B cell (primary cell): ENCODE measurements around the gene CIAPIN1. TPM values are rescaled to one million over a fixed set of nuclear protein-coding genes. Genes with fewer than 3 reads are reported as not detected.

Source experiments
- ATAC-seq: fragments of 200-7000 bp; cut with Tn5 transposase; one replicate; pipeline ENCODE4 v1.10.0; 2021; ENCODE audit warnings: low read depth, mild to moderate bottlenecking, moderate number of reproducible peaks, moderate library complexity
- CTCF ChIA-PET: fragments of 350-600 bp; sonication (Branson Sonifier 250); formaldehyde crosslinking; loops from one replicate; lab custom pipeline; 2021; ENCODE audit warnings: antibody characterized with exemption, inconsistent platforms; lab: Charles Lee
- POLR2A ChIA-PET: fragments of 350-600 bp; sonication (Branson Sonifier 250); formaldehyde crosslinking; loops from one replicate; lab custom pipeline; 2021; ENCODE audit warnings: antibody characterized with exemption; lab: Charles Lee
- DNase-seq: peaks from one replicate; pipeline ENCODE4 v3.0.0; 2013
- H2AFZ ChIP-seq: 2 replicates; pipeline ENCODE4 v1.6.1; 2012; ENCODE audit warnings: mild to moderate bottlenecking, low read depth, low read length; ENCODE audit not compliant: insufficient read depth, poor library complexity, severe bottlenecking
- H3K27ac ChIP-seq, 2 donors: 1 replicate in 1 of 2; 2 replicates in 1 of 2; pipeline ENCODE4 v1.5.1; 2012 to 2013; ENCODE audit warnings: low read length in 2 of 2, mild to moderate bottlenecking in 2 of 2, moderate library complexity in 1 of 2
- H3K27me3 ChIP-seq, 4 experiments: fragments of 200-600 bp in 1 of 4; sonication (generic) in 1 of 4; replicated peaks in 1 of 4; 1 replicate in 2 of 4; 2 replicates in 2 of 4; pipeline versions ENCODE4 v1.6.1 to v1.7.0; 2013 to 2016; ENCODE audit warnings: low read length in 3 of 4, mild to moderate bottlenecking in 2 of 4, mixed read lengths in 1 of 4, moderate library complexity in 1 of 4; ENCODE audit not compliant: insufficient read depth in 4 of 4, control insufficient read depth in 3 of 4; ENCODE audit errors: control extremely low read depth in 1 of 4
- H3K36me3 ChIP-seq, 2 experiments: replicated peaks in 1 of 2; 1 replicate in 1 of 2; 2 replicates in 1 of 2; pipeline versions ENCODE4 v1.6.1 to v1.7.1; 2013; ENCODE audit warnings: low read length in 1 of 2; ENCODE audit not compliant: insufficient read depth in 2 of 2, control insufficient read depth in 1 of 2; ENCODE audit errors: control extremely low read depth in 1 of 2, extremely low read depth in 1 of 2
- H3K4me1 ChIP-seq, 2 donors: fragments of 200-600 bp in 1 of 2; sonication (generic) in 1 of 2; 1 replicate in 1 of 2; 2 replicates in 1 of 2; pipeline versions ENCODE4 v1.5.1 to v1.6.1; 2013 to 2017; ENCODE audit warnings: low read length in 2 of 2; ENCODE audit not compliant: control insufficient read depth in 2 of 2, insufficient read depth in 2 of 2
- H3K4me2 ChIP-seq: replicated peaks from 2 replicates; pipeline ENCODE3; 2012; ENCODE audit warnings: mild to moderate bottlenecking, low read depth, low read length; ENCODE audit not compliant: poor library complexity, severe bottlenecking
- H3K4me3 ChIP-seq, 5 experiments: fragments of 200-600 bp in 1 of 5; sonication (generic) in 1 of 5; 1 replicate in 3 of 5; 2 replicates in 2 of 5; pipeline versions ENCODE4 v1.5.1 to v1.7.0; 2011 to 2016; ENCODE audit warnings: low read length in 4 of 5, mild to moderate bottlenecking in 4 of 5, low read depth in 2 of 5, control low read depth in 1 of 5, moderate library complexity in 1 of 5; ENCODE audit not compliant: insufficient read depth in 1 of 5; ENCODE audit errors: control extremely low read depth in 1 of 5, extremely low read depth in 1 of 5
- H3K79me2 ChIP-seq: fragments of 200-600 bp; sonication (generic); one replicate; pipeline ENCODE4 v1.6.0; 2016; ENCODE audit warnings: low read length; ENCODE audit not compliant: control insufficient read depth, insufficient read depth
- H3K9ac ChIP-seq: fragments of 200-600 bp; sonication (generic); 2 replicates; pipeline ENCODE4 v1.6.1; 2017; ENCODE audit warnings: mild to moderate bottlenecking, low read length, moderate library complexity
- H3K9me3 ChIP-seq, 3 donors: one replicate each; pipeline versions ENCODE4 v1.6.1 to v1.7.1; 2013; ENCODE audit warnings: low read length in 2 of 3; ENCODE audit not compliant: control insufficient read depth in 2 of 3, insufficient read depth in 1 of 3; ENCODE audit errors: control extremely low read depth in 1 of 3
- H4K20me1 ChIP-seq: 2 replicates; pipeline ENCODE4 v1.6.0; 2012; ENCODE audit warnings: mild to moderate bottlenecking, low read length; ENCODE audit not compliant: insufficient read depth, control insufficient read depth, poor library complexity, severe bottlenecking
- H3K27ac Mint-ChIP-seq: one replicate; pipeline ENCODE4 v1.8.0; 2021; ENCODE audit warnings: mixed read lengths
- H3K27me3 Mint-ChIP-seq: one replicate; pipeline ENCODE4 v1.8.0; 2021; ENCODE audit warnings: mixed read lengths
- H3K4me1 Mint-ChIP-seq: one replicate; pipeline ENCODE4 v1.8.0; 2021; ENCODE audit warnings: mixed read lengths
- H3K4me3 Mint-ChIP-seq: one replicate; pipeline ENCODE4 v1.8.0; 2021; ENCODE audit warnings: mixed read lengths
- H3K9me3 Mint-ChIP-seq: one replicate; pipeline ENCODE4 v1.8.0; 2022; ENCODE audit warnings: mixed read lengths; ENCODE audit not compliant: insufficient read depth
- CTCF ChIP-seq: fragments of 200-600 bp; IDR thresholded peaks from one replicate; pipeline ENCODE4 v1.8.0; 2022; ENCODE audit warnings: antibody characterized with exemption, mild to moderate bottlenecking
- EZH2 ChIP-seq: IDR thresholded peaks from 2 replicates; pipeline ENCODE4 v1.6.1; 2012; ENCODE audit warnings: borderline replicate concordance, low read depth, mild to moderate bottlenecking, moderate library complexity, low read length; ENCODE audit not compliant: insufficient read depth, poor library complexity, severe bottlenecking
- WGBS: methylation state at CpG from one replicate; pipeline ENCODE4 v1.1.5; 2013; ENCODE audit warnings: missing lambda C conversion rate; ENCODE audit not compliant: insufficient coverage; 5-methylcytosine and 5-hydroxymethylcytosine counted together
- intact Hi-C: fragments of 100-400 bp; cut with micrococcal nuclease; formaldehyde crosslinking; loops from one replicate; pipeline ENCODE4 v1.10.0; 2022
- polyA plus RNA-seq: library from polyadenylated mRNA; depleted of rRNA; stranded (reverse); fragments of >200 nt; gene quantifications from 2 replicates; pipeline ENCODE4 v1.2.3, GENCODE V29; 2012
- total RNA-seq, 2 donors: library from RNA; stranded (reverse); fragments of 120-200 nt in 1 of 2; gene quantifications; 1 replicate in 1 of 2; 2 replicates in 1 of 2; pipeline versions ENCODE4 v1.2.3 to v1.2.4, GENCODE V29; 2013 to 2022

CIAPIN1 gene
- total and polyA plus RNA-seq, 2 donors (not counting 1 experiment from before 2014, with no cell fraction given): 22.0 to 45.7 TPM

- no peak for DNase-seq
- no peak for ATAC-seq
- ChIA-PET POLR2A (no interaction called here), CTCF (no interaction called here)
- no peaks in the 10 kb centered on the region for H4K20me1 ChIP-seq
- H3K4me3 ChIP-seq: no peak overlapping the region
- TF ChIP-seq EZH2: no peak
- no peak for TF ChIP-seq CTCF
- no peak overlapping the region for H3K4me2 ChIP-seq
- no peak overlapping the region for H3K27ac ChIP-seq
- H3K9me3 ChIP-seq: no peaks in the 10 kb centered on the region
- peaks cover 1 to 44% of the 10 kb centered on the region in 2 experiments for H3K36me3 ChIP-seq
- no peaks in the 10 kb centered on the region for H3K27me3 ChIP-seq
- no peaks in the 10 kb centered on the region for H3K79me2 ChIP-seq
- H2AFZ ChIP-seq: no peak overlapping the region
- no peaks in the 10 kb centered on the region for H3K4me1 ChIP-seq
- no peaks in the 10 kb centered on the region for H3K27me3 Mint-ChIP-seq
- H3K4me3 Mint-ChIP-seq: no peak overlapping the region
- H3K9me3 Mint-ChIP-seq: no peaks in the 10 kb centered on the region
- H3K27ac Mint-ChIP-seq: no peak overlapping the region
- no peaks in the 10 kb centered on the region for H3K4me1 Mint-ChIP-seq
- intact Hi-C loops: no loop called here
- H3K9ac ChIP-seq: no peak overlapping the region
Observed at GRCh38 chr16:57427824-57428223, 19.4 kb downstream of the CIAPIN1 start.

- Histone ChIP-seq H3K4me3 (no peak overlapping the region), H3K27me3 (no peaks in the 10 kb centered on the region), H3K79me2 (no peaks in the 10 kb centered on the region), H2AFZ (no peak overlapping the region), H3K4me2 (no peak overlapping the region), H4K20me1 (no peaks in the 10 kb centered on the region), H3K4me1 (no peaks in the 10 kb centered on the region), H3K9ac (no peak overlapping the region), H3K27ac (no peak overlapping the region), H3K36me3 (peaks cover 0 to 39% of the 10 kb centered on the region in 2 experiments), H3K9me3 (no peaks in the 10 kb centered on the region)
- WGBS: 100% methylated on average over 3 of the region's 8 CpGs
- Mint-ChIP-seq H3K9me3 (no peaks in the 10 kb centered on the region), H3K27me3 (no peaks in the 10 kb centered on the region), H3K4me1 (no peaks in the 10 kb centered on the region), H3K27ac (no peak overlapping the region), H3K4me3 (no peak overlapping the region)
- intact Hi-C loops: no loop called here
- ChIA-PET CTCF (no interaction called here), POLR2A (no interaction called here)
- ATAC-seq (no peak), DNase-seq (no peak)
- no peak for TF ChIP-seq CTCF
- TF ChIP-seq EZH2: no peak
Observed at GRCh38 chr16:57427307-57427706, 19.9 kb downstream of the CIAPIN1 start.
